WTC11 (cell line): Measurements from ENCODE around the gene NUDT19. TPM values are rescaled to one million over a fixed set of nuclear protein-coding genes. Genes with fewer than 3 reads are reported as not detected.

Experiments
- CBFB ChIP-seq: sonication (generic); formaldehyde crosslinking; IDR thresholded peaks from 2 replicates; pipeline ENCODE4 v1.8.1; 2022; ENCODE audit warnings: mild to moderate bottlenecking, low read depth, missing genetic modification reagents
- CTCF ChIP-seq: fragments of 200-600 bp; IDR thresholded peaks from 2 replicates; pipeline ENCODE4 v1.8.0; 2022; ENCODE audit warnings: antibody characterized with exemption
- FOXK1 ChIP-seq: sonication (generic); formaldehyde crosslinking; IDR thresholded peaks from 2 replicates; pipeline ENCODE4 v1.8.0; 2022; ENCODE audit warnings: mild to moderate bottlenecking, moderate library complexity, missing genetic modification reagents
- GRHL2 ChIP-seq: fragments of 250-450 bp; sonication (Bioruptor Pico); IDR thresholded peaks from 2 replicates; pipeline ENCODE4 v1.8.0; 2022; ENCODE audit warnings: mild to moderate bottlenecking, moderate library complexity; ENCODE audit not compliant: insufficient replicate concordance, severe bottlenecking
- GTF2I ChIP-seq: fragments of 250-450 bp; sonication (Bioruptor Pico); conservative IDR thresholded peaks from 2 replicates; pipeline ENCODE4 v1.4.0; 2021; ENCODE audit warnings: mild to moderate bottlenecking
- HMGA2 ChIP-seq: fragments of 250-450 bp; sonication (Bioruptor Pico); IDR thresholded peaks from 2 replicates; pipeline ENCODE4 v1.4.0; 2021; ENCODE audit warnings: mild to moderate bottlenecking, moderate library complexity
- MXD4 ChIP-seq: fragments of 250-450 bp; sonication (Bioruptor Pico); IDR thresholded peaks from 2 replicates; pipeline ENCODE4 v1.8.0; 2021; ENCODE audit warnings: mild to moderate bottlenecking, moderate library complexity, borderline replicate concordance
- NFE2L1 ChIP-seq: sonication (generic); formaldehyde crosslinking; IDR thresholded peaks from 2 replicates; pipeline ENCODE4 v1.8.1; 2023; ENCODE audit warnings: missing genetic modification reagents
- NFYB ChIP-seq: sonication (generic); formaldehyde crosslinking; conservative IDR thresholded peaks from 2 replicates; pipeline ENCODE4 v1.8.0; 2022; ENCODE audit warnings: low read depth, missing genetic modification reagents
- SMAD4 ChIP-seq: sonication (generic); formaldehyde crosslinking; IDR thresholded peaks from 2 replicates; pipeline ENCODE4 v1.8.0; 2022; ENCODE audit warnings: mild to moderate bottlenecking, missing genetic modification reagents
- TEAD4 ChIP-seq: sonication (generic); formaldehyde crosslinking; IDR thresholded peaks from 2 replicates; pipeline ENCODE4 v1.8.0; 2022; ENCODE audit warnings: mild to moderate bottlenecking, missing genetic modification reagents
- TP53 ChIP-seq: sonication (generic); formaldehyde crosslinking; IDR thresholded peaks from 2 replicates; pipeline ENCODE4 v1.8.1; 2023; ENCODE audit warnings: mild to moderate bottlenecking, missing genetic modification reagents
- USF1 ChIP-seq: sonication (generic); formaldehyde crosslinking; IDR thresholded peaks from 2 replicates; pipeline ENCODE4 v1.8.0; 2022; ENCODE audit warnings: mild to moderate bottlenecking, missing genetic modification reagents
- ZBTB21 ChIP-seq: sonication (generic); formaldehyde crosslinking; IDR thresholded peaks from 2 replicates; pipeline ENCODE4 v1.8.1; 2023; ENCODE audit warnings: mild to moderate bottlenecking, missing genetic modification reagents, borderline replicate concordance
- ZNF219 ChIP-seq: sonication (generic); formaldehyde crosslinking; IDR thresholded peaks from 2 replicates; pipeline ENCODE4 v1.8.0; 2023; ENCODE audit warnings: missing genetic modification reagents, mild to moderate bottlenecking, borderline replicate concordance
- ZNF317 ChIP-seq: sonication (generic); formaldehyde crosslinking; IDR thresholded peaks from 2 replicates; pipeline ENCODE4 v1.8.1; 2023; ENCODE audit warnings: low read depth, mild to moderate bottlenecking, moderate library complexity, missing genetic modification reagents, borderline replicate concordance
- ZNF396 ChIP-seq: fragments of 250-450 bp; sonication (Bioruptor Pico); IDR thresholded peaks from 2 replicates; pipeline ENCODE4 v1.8.0; 2021; ENCODE audit warnings: mild to moderate bottlenecking, moderate library complexity, borderline replicate concordance
- ZNF416 ChIP-seq: fragments of 250-450 bp; sonication (Bioruptor Pico); IDR thresholded peaks from 2 replicates; pipeline ENCODE4 v1.9.0; 2021; ENCODE audit warnings: mild to moderate bottlenecking, inconsistent platforms
- total RNA-seq: library from RNA; stranded (reverse); gene quantifications from 3 replicates; pipeline ENCODE4 v1.2.3, GENCODE V29; 2021
- TF ChIP-seq, protein P1 (sequence below): fragments of 250-450 bp; sonication (Bioruptor Pico); conservative IDR thresholded peaks from 2 replicates; pipeline ENCODE4 v1.9.0; 2021; ENCODE audit warnings: mild to moderate bottlenecking
- TF ChIP-seq, protein P2 (sequence below): sonication (generic); formaldehyde crosslinking; IDR thresholded peaks from 2 replicates; pipeline ENCODE4 v1.8.1; 2022; ENCODE audit warnings: mild to moderate bottlenecking, missing genetic modification reagents, moderate library complexity, borderline replicate concordance
- TF ChIP-seq, protein P3 (sequence below): sonication (generic); formaldehyde crosslinking; IDR thresholded peaks from 2 replicates; pipeline ENCODE4 v1.8.1; 2022; ENCODE audit warnings: missing genetic modification reagents, borderline replicate concordance

Gene NUDT19
- total RNA-seq, 1 experiment from 2014 or later = 2.4 TPM

DNA sequence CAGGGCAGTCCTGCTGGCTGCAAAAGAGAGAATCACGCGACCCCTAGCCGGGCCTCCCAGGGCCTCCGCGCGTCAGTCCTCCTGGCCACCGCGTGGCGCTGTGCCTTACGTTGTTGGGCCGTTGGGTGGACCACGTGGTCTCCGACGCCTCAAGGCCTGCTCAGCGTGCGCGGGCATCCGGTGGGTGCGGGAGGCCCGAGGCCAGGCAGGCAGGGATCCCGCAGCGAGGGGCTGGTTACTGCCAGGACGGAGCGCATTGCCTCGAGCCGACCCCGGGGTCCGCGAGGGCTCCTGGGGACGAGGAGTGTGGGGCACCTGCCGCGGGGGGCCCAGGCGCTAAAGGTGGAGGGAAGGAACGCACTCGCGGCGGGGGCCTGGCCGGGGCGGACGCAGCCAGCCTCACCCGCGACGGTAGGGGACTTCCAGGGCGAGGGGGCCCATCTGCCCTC, 28.0 kb downstream of the NUDT19 start, which contains the start of gene TDRD12 (continued):
- no peak for TF ChIP-seq ZNF317 (CRISPR knock-in tag)
- TF ChIP-seq ZNF416 (CRISPR knock-in tag) = no peak
- TF ChIP-seq MXD4 (CRISPR knock-in tag) = no peak
- no peak for TF ChIP-seq HMGA2
- TF ChIP-seq GRHL2 (CRISPR knock-in tag) = no peak
- 0 out of 2 replicates have a peak, but pooled peaks have one; percentile 54 for TF ChIP-seq ZBTB21
- TF ChIP-seq, protein P1, sequence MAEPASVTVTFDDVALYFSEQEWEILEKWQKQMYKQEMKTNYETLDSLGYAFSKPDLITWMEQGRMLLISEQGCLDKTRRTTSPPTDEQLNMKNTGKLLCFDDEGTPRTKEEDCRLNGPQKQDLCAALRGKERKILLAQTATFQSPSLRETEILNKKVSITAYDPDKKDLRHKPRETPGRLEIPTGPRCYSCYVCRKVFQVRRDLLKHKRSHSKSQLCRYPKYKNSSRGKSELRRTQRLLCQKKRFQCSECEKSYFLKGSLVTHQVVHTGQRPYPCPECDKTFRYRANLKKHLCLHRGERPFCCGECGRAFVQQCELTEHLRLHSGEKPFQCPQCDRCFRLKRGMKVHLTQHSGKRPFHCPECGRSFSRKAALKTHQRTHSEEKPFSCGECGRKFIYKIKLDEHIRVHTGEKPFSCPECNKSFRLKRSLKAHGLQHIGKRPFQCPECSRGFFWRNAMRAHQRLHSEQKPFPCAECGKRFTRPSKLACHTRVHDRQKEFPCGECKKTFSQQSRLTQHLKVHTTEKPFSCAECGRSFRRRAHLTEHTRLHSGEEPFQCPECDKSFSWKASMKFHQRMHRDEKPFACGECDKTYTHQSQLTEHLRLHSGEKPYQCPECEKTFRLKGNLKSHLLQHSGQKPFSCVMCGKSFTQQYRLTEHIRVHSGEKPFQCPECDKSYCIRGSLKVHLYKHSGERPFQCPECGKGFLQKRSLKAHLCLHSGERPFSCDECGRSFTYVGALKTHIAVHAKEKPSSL (CRISPR knock-in tag) = no peak
- TF ChIP-seq ZNF219 (CRISPR knock-in tag) = no peak
- TF ChIP-seq, protein P2, sequence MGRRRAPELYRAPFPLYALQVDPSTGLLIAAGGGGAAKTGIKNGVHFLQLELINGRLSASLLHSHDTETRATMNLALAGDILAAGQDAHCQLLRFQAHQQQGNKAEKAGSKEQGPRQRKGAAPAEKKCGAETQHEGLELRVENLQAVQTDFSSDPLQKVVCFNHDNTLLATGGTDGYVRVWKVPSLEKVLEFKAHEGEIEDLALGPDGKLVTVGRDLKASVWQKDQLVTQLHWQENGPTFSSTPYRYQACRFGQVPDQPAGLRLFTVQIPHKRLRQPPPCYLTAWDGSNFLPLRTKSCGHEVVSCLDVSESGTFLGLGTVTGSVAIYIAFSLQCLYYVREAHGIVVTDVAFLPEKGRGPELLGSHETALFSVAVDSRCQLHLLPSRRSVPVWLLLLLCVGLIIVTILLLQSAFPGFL (CRISPR knock-in tag) = no peak
- TF ChIP-seq GTF2I (CRISPR knock-in tag) = no peak
- TF ChIP-seq SMAD4 (CRISPR knock-in tag) = 0 out of 2 replicates have a peak, but pooled peaks have one; percentile 47
- peak; percentile 47; the same call in 1 of the 2 replicates for TF ChIP-seq FOXK1 (CRISPR knock-in tag)
- TF ChIP-seq USF1 (CRISPR knock-in tag) = peak; percentile 69; the same call in 1 of the 2 replicates
- TF ChIP-seq CTCF = peak; percentile 42; the same call in 1 of the 2 replicates
- 0 out of 2 replicates have a peak, but pooled peaks have one; percentile 73 for TF ChIP-seq TP53 (CRISPR knock-in tag)
- no peak for TF ChIP-seq ZNF396
- TF ChIP-seq CBFB (CRISPR knock-in tag) = 0 out of 2 replicates have a peak, but pooled peaks have one; percentile 33
- no peak for TF ChIP-seq TEAD4 (CRISPR knock-in tag)
- TF ChIP-seq, protein P3, sequence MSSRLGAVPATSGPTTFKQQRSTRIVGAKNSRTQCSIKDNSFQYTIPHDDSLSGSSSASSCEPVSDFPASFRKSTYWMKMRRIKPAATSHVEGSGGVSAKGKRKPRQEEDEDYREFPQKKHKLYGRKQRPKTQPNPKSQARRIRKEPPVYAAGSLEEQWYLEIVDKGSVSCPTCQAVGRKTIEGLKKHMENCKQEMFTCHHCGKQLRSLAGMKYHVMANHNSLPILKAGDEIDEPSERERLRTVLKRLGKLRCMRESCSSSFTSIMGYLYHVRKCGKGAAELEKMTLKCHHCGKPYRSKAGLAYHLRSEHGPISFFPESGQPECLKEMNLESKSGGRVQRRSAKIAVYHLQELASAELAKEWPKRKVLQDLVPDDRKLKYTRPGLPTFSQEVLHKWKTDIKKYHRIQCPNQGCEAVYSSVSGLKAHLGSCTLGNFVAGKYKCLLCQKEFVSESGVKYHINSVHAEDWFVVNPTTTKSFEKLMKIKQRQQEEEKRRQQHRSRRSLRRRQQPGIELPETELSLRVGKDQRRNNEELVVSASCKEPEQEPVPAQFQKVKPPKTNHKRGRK = no peak
- TF ChIP-seq NFE2L1 (CRISPR knock-in tag) = peak; percentile 65; the same call in 1 of the 2 replicates
- 0 out of 2 replicates have a peak, but pooled peaks have one; percentile 21 for TF ChIP-seq NFYB
